SK-N-SH (cell line): ENCODE measurements around the gene ZBED1.
A peak's percentile ranks its signal among the peaks of the same experiment; 100 is the strongest.

Experiments
- CHD2 ChIP-seq: fragments of 150-350 bp; IDR thresholded peaks from 2 replicates; pipeline ENCODE4 v1.6.1; 2018; ENCODE audit warnings: low read length; ENCODE audit not compliant: partially characterized antibody
- CTCF ChIP-seq: fragments of 200-600 bp; sonication (generic); IDR thresholded peaks from 2 replicates; pipeline ENCODE4 v1.6.1; 2017; ENCODE audit warnings: antibody characterized with exemption, mild to moderate bottlenecking, moderate library complexity
- GATA2 ChIP-seq: sonication (generic); formaldehyde crosslinking; IDR thresholded peaks from 2 replicates; pipeline ENCODE4 v1.5.0; 2020; ENCODE audit warnings: mild to moderate bottlenecking, missing genetic modification reagents
- TAF1 ChIP-seq: IDR thresholded peaks from 2 replicates; pipeline ENCODE4 v1.6.1; 2012; ENCODE audit warnings: low read depth, mild to moderate bottlenecking, low read length, moderate library complexity, borderline replicate concordance

GRCh38 chrX:2548711-2549423 lies 48.1 kb upstream of the ZBED1 start:
- TF ChIP-seq GATA2 (CRISPR knock-in tag) (no peak), CHD2 (no peak), TAF1 (no peak), CTCF (peak; percentile 26)
